ENCODE results near the gene GPR158. TPM values are rescaled to one million over a fixed set of nuclear protein-coding genes. Genes with fewer than 3 reads are reported as not detected.
A peak's percentile ranks its signal among the peaks of the same experiment; 100 is the strongest.

Gene GPR158
- total RNA-seq, 1 experiment from 2014 or later: 0.24 TPM

GRCh38 chr10:25639646-25640045, 464.8 kb downstream of the GPR158 start:
- H3K4ac ChIP-seq (ENCODE audit: low read depth, low read length): no peak overlapping the region
- no peaks in the 10 kb centered on the region for H3K27me3 ChIP-seq (ENCODE audit: insufficient read depth, low read length)
- H2BK15ac ChIP-seq (ENCODE audit: low read depth, low read length): no peak overlapping the region
- H3K9me3 Mint-ChIP-seq: no peaks in the 10 kb centered on the region
- no peak overlapping the region for H3K14ac ChIP-seq (ENCODE audit: insufficient read depth, low read length)
- no peak overlapping the region for H2AK5ac ChIP-seq (ENCODE audit: insufficient read length, low read length)
- no peak overlapping the region for H3K27ac Mint-ChIP-seq
- H3K23ac ChIP-seq (ENCODE audit: insufficient read length, low read depth, low read length): no peak overlapping the region
- H3K4me1 ChIP-seq (ENCODE audit: insufficient read depth, low read length): no peaks in the 10 kb centered on the region
- H3K79me1 ChIP-seq (ENCODE audit: insufficient read depth, low read depth, low read length, poor library complexity, severe bottlenecking): no peaks in the 10 kb centered on the region
- no peak overlapping the region for H3K27ac ChIP-seq (ENCODE audit: insufficient read length, low read depth, low read length)
- H3K36me3 Mint-ChIP-seq (ENCODE audit: insufficient read depth in 1 of 3, low read depth in 3 of 3): no peaks in the 10 kb centered on the region
- no peak overlapping the region for H4K8ac ChIP-seq (replicated peaks; ENCODE audit: insufficient read length, low read depth, low read length)
- TF ChIP-seq CTCF (conservative IDR thresholded peaks at IDR 0.05): peak; percentile 42; the same call in 2 of the 3 replicates
- WGBS (ENCODE audit: extremely low coverage, insufficient read length, low lambda C conversion rate): no CpG with 5 or more reads among the region's 2 CpGs
- no peak overlapping the region for H3K18ac ChIP-seq (ENCODE audit: insufficient read length, low read depth, low read length)
- H3K23me2 ChIP-seq (ENCODE audit: insufficient read length, low read depth, low read length, poor library complexity, severe bottlenecking): no peaks in the 10 kb centered on the region
- H2AFZ ChIP-seq (ENCODE audit: low read length): no peak overlapping the region
- no peak overlapping the region for H2BK120ac ChIP-seq (ENCODE audit: low read depth, low read length, poor library complexity, severe bottlenecking)
- H4K20me1 ChIP-seq (ENCODE audit: control insufficient read depth, insufficient read depth, insufficient read length): no peaks in the 10 kb centered on the region
- no peak overlapping the region for H4K91ac ChIP-seq (ENCODE audit: insufficient read length, low read depth, low read length)
- no peak overlapping the region for H3T11ph ChIP-seq (ENCODE audit: low read length)
- H3K56ac ChIP-seq (ENCODE audit: insufficient read length, low read depth, low read length): no peak overlapping the region
- no peak overlapping the region for H3K9ac ChIP-seq (ENCODE audit: extremely low read depth, insufficient read length, low read length)
- no peak overlapping the region for H2BK20ac ChIP-seq (ENCODE audit: low read depth, low read length, poor library complexity, severe bottlenecking)
- H3K27me3 Mint-ChIP-seq (ENCODE audit: low read depth): no peaks in the 10 kb centered on the region
- H4K5ac ChIP-seq (ENCODE audit: insufficient read length, low read depth, low read length): no peak overlapping the region
- H3K4me3 Mint-ChIP-seq: no peak overlapping the region
- no peaks in the 10 kb centered on the region for H3K4me1 Mint-ChIP-seq
- no peak overlapping the region for H2BK12ac ChIP-seq (ENCODE audit: insufficient read length, low read depth, low read length)
- no peaks in the 10 kb centered on the region for H3K9me3 ChIP-seq (ENCODE audit: control insufficient read depth, low read depth, low read length)
- no peak overlapping the region for H3K4me2 ChIP-seq (ENCODE audit: insufficient read depth, insufficient read length, low read length)
- no peak for DNase-seq
- no peaks in the 10 kb centered on the region for H3K79me2 ChIP-seq (ENCODE audit: insufficient read depth, low read length)
- H2BK5ac ChIP-seq (ENCODE audit: insufficient read length, low read length): no peak overlapping the region
